DND-41 (cell line): ENCODE measurements around the gene MTSS2.

Experiments
- ATAC-seq: fragments of 200-7000 bp; cut with Tn5 transposase; 3 replicates; pipeline ENCODE4 v1.9.1; 2021; ENCODE audit warnings: low read depth; ENCODE audit not compliant: insufficient read depth
- DNase-seq: peaks from one replicate; pipeline ENCODE4 v3.0.0-alpha.2; 2020
- H2AFZ ChIP-seq: 2 replicates; pipeline ENCODE4 v1.6.0; 2012; ENCODE audit warnings: low read depth, low read length
- H3K27ac ChIP-seq: 2 replicates; pipeline ENCODE4 v1.5.1; 2012; ENCODE audit warnings: low read length, inconsistent platforms
- H3K27me3 ChIP-seq: fragments of 200-600 bp; sonication (generic); 2 replicates; pipeline ENCODE4 v1.6.0; 2012; ENCODE audit warnings: low read length, mild to moderate bottlenecking, inconsistent platforms; ENCODE audit not compliant: insufficient read depth, poor library complexity
- H3K36me3 ChIP-seq: 2 replicates; pipeline ENCODE4 v1.5.1; 2012; ENCODE audit warnings: low read length, inconsistent platforms; ENCODE audit not compliant: insufficient read depth
- H3K4me1 ChIP-seq: 2 replicates; pipeline ENCODE4 v1.5.1; 2012; ENCODE audit warnings: mild to moderate bottlenecking, low read length; ENCODE audit not compliant: insufficient read depth
- H3K4me2 ChIP-seq: 2 replicates; pipeline ENCODE4 v1.6.0; 2012; ENCODE audit warnings: mild to moderate bottlenecking, moderate library complexity, low read length, inconsistent platforms; ENCODE audit not compliant: insufficient read depth
- H3K4me3 ChIP-seq, 2 experiments: fragments of 200-600 bp in 1 of 2; shearing (Covaris generic) in 1 of 2; 2 replicates each; pipeline ENCODE4 v1.5.1; 2012 to 2016; ENCODE audit warnings: inconsistent platforms in 2 of 2, low read length in 2 of 2, mild to moderate bottlenecking in 2 of 2, low read depth in 1 of 2, moderate library complexity in 1 of 2
- H3K79me2 ChIP-seq: 2 replicates; pipeline ENCODE4 v1.6.0; 2012; ENCODE audit warnings: low read length, inconsistent platforms; ENCODE audit not compliant: insufficient read depth
- H3K9ac ChIP-seq: 2 replicates; pipeline ENCODE4 v1.6.0; 2012; ENCODE audit warnings: low read depth, mild to moderate bottlenecking, inconsistent platforms, low read length, moderate library complexity
- H3K9me3 ChIP-seq: 2 replicates; pipeline ENCODE4 v1.5.1; 2012; ENCODE audit warnings: low read length, moderate library complexity, mild to moderate bottlenecking, inconsistent platforms; ENCODE audit not compliant: insufficient read depth, severe bottlenecking
- H4K20me1 ChIP-seq: 2 replicates; pipeline ENCODE4 v1.6.0; 2012; ENCODE audit warnings: low read length; ENCODE audit not compliant: insufficient read depth
- CTCF ChIP-seq: IDR thresholded peaks from 2 replicates; pipeline ENCODE4 v1.5.1; 2012; ENCODE audit warnings: borderline replicate concordance, low read length, moderate library complexity, mild to moderate bottlenecking; ENCODE audit not compliant: poor library complexity, severe bottlenecking; ENCODE audit errors: extremely low read depth
- EZH2 ChIP-seq: IDR thresholded peaks from 3 replicates; pipeline ENCODE4 v1.6.1; 2012; ENCODE audit warnings: borderline replicate concordance, low read depth, mild to moderate bottlenecking, moderate library complexity, low read length, inconsistent platforms; ENCODE audit not compliant: severe bottlenecking

Gene MTSS2

DNA sequence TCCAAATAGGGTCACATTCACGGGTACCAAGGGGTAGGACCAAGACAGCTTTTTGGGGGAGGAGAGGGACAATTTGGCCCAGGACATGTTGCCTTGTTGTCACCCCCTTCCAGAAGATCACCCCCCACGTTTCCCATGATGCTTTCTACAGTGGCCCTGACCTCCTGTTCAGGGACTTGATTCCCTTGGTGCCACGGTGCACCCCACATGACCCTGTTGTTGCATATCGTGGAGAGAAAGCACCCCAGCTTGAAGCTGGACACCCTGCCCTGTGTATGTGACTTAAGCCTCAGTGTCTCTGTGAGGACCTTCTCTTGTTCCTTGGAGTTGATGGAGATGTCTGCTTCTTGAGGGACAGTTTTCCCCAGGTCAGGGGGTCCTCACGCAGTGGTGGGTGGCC lies 26.9 kb downstream of the MTSS2 start:
- H3K4me1 ChIP-seq: peaks cover 4% of the 10 kb centered on the region
- no peak overlapping the region for H3K4me3 ChIP-seq
- TF ChIP-seq CTCF: no peak
- TF ChIP-seq EZH2: no peak
- no peak overlapping the region for H2AFZ ChIP-seq
- H3K79me2 ChIP-seq: no peaks in the 10 kb centered on the region
- no peak overlapping the region for H3K27ac ChIP-seq
- H3K9ac ChIP-seq: no peak overlapping the region
- no peaks in the 10 kb centered on the region for H3K27me3 ChIP-seq
- H3K4me2 ChIP-seq: no peak overlapping the region
- no peaks in the 10 kb centered on the region for H3K9me3 ChIP-seq
- H4K20me1 ChIP-seq: no peaks in the 10 kb centered on the region
- H3K36me3 ChIP-seq: peaks cover 7% of the 10 kb centered on the region
- ATAC-seq (no peak), DNase-seq (no peak)

- Histone ChIP-seq H3K27me3 (no peaks in the 10 kb centered on the region), H3K4me2 (no peak overlapping the region), H2AFZ (no peak overlapping the region), H3K36me3 (no peaks in the 10 kb centered on the region), H4K20me1 (no peaks in the 10 kb centered on the region), H3K27ac (no peak overlapping the region), H3K4me1 (peaks cover 6% of the 10 kb centered on the region), H3K9me3 (no peaks in the 10 kb centered on the region), H3K79me2 (no peaks in the 10 kb centered on the region), H3K4me3 (no peak overlapping the region), H3K9ac (no peak overlapping the region)
- DNase-seq: no peak
- TF ChIP-seq EZH2: no peak
- TF ChIP-seq CTCF: no peak
- no peak for ATAC-seq
These were observed 27.9 kb downstream of the MTSS2 start for GRCh38 chr16:70657956-70658355.

DNA sequence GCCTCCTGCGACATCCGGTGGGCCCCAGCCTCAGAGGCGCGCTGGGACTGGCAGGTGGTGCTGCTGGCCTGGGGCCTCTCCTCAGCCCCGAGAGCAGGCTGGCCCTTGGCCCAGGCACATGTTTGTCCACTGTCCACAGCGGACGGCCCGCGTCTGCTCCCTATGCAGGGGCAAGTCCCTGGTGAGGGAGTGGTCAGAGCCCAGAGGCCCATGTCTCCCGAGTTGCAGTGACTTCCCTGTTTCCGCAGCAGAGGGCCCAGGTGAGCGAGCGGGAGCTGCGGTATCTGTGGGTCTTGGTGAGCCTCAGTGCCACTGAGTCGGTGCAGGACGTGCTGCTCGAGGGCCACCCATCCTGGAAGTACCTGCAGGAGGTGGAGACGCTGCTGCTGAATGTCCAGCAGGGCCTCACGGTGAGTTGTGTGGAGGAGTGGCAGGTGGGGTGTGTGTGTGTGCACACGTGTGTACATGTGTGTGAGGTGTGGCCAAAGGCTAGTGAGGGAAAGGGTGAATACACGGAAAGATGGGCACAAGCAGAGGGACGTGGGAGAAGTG lies 29.1 kb downstream of the MTSS2 start:
- Histone ChIP-seq H3K4me3 (no peak overlapping the region), H3K79me2 (no peaks in the 10 kb centered on the region), H4K20me1 (no peaks in the 10 kb centered on the region), H3K36me3 (no peaks in the 10 kb centered on the region), H3K27me3 (no peaks in the 10 kb centered on the region), H2AFZ (no peak overlapping the region), H3K27ac (no peak overlapping the region), H3K4me1 (peaks cover 6% of the 10 kb centered on the region), H3K4me2 (no peak overlapping the region), H3K9me3 (no peaks in the 10 kb centered on the region), H3K9ac (no peak overlapping the region)
- TF ChIP-seq CTCF: no peak
- TF ChIP-seq EZH2: no peak
- no peak for DNase-seq
- ATAC-seq: no peak
